HG03280 (cell line): Measurements from ENCODE around the gene IL17REL.
"Not testable (repeated sequence)": the region's sequence is repeated elsewhere in the genome, so short reads cannot be mapped to it uniquely, and the experiment has no call there.

Experiments used
- ATAC-seq: cut with Tn5 transposase; IDR thresholded peaks from one replicate; pipeline ENCODE4 v1.9.1; 2021; ENCODE audit warnings: mild to moderate bottlenecking, moderate library complexity; ENCODE audit not compliant: unreplicated experiment

The IL17REL gene

GRCh38 chr22:49948116-49948957, 64.2 kb downstream of the IL17REL start:
- ATAC-seq, result no peak

GRCh38 chr22:49947296-49947622, 65.3 kb downstream of the IL17REL start:
- no peak for ATAC-seq

DNA sequence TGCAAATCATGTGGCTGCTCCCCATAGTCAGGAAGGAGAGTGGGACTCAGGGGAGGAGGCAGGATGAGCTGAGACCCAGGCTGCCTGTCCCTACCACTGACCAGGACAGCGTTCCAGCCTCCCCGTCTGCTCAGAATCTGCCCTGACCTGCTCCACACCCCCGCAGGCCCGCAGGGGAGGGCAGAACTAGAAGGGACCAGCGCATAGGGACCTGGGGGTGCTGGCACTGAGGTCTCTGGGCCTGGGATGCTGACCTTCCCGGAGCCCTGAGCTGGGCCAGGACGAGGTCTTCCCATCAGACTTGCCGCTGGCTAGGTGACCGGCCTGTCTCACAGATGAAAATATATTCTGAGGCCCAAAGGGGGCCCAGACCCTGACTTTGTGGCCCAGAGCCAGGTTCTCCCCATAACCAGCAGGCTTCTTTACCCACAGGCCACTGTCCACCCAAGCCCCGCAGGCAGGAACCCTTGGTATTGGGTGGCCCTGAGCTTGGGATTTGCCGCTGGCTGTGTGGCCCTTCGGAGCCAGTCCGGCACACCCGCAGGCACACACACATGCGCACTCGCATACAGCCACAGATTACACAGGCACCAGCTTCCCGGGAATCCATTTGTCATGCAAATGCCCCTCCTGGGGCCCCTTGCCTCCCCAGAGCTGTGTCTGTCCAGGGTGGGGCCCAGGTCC, 65.8 kb downstream of the IL17REL start:
- no peak for ATAC-seq

- not testable (repeated sequence) for ATAC-seq
Measured at GRCh38 chr22:49945042-49945794, 67.3 kb downstream of the IL17REL start.
